ENCODE data around the gene B3GNT8.
"Not testable (repeated sequence)": the region's sequence is repeated elsewhere in the genome, so short reads cannot be mapped to it uniquely, and the experiment has no call there.

B3GNT8 gene

GRCh38 chr19:41413947-41414346 lies 13.2 kb downstream of the B3GNT8 start:
- DNase-seq, result no peak

GRCh38 chr19:41412953-41413352 lies 14.2 kb downstream of the B3GNT8 start:
- no peak for DNase-seq

- no peak for DNase-seq
Observed at GRCh38 chr19:41411968-41412265, 15.3 kb downstream of the B3GNT8 start.

GRCh38 chr19:41411100-41411967 lies 15.8 kb downstream of the B3GNT8 start:
- no peak for DNase-seq

- no peak for DNase-seq
Observed at GRCh38 chr19:41410336-41411054, 16.7 kb downstream of the B3GNT8 start.

GRCh38 chr19:41409288-41409687 lies 17.9 kb downstream of the B3GNT8 start:
- DNase-seq, result no peak

- not testable (repeated sequence) for DNase-seq
Observed at GRCh38 chr19:41408846-41409245, 18.3 kb downstream of the B3GNT8 start.

- no peak for DNase-seq
Observed at GRCh38 chr19:41408256-41408655, 18.9 kb downstream of the B3GNT8 start.

- DNase-seq, result no peak
Observed at GRCh38 chr19:41407271-41407670, 19.9 kb downstream of the B3GNT8 start.

- DNase-seq, result no peak
Observed at GRCh38 chr19:41405776-41406175, 21.4 kb downstream of the B3GNT8 start.

- DNase-seq, result no peak
Observed at GRCh38 chr19:41403181-41403970, 23.8 kb downstream of the B3GNT8 start.

- no peak for DNase-seq
Observed at GRCh38 chr19:41402010-41402409, 25.2 kb downstream of the B3GNT8 start.

- no peak for DNase-seq
Observed at GRCh38 chr19:41401483-41401882, 25.7 kb downstream of the B3GNT8 start.

GRCh38 chr19:41399525-41399924 lies 27.6 kb downstream of the B3GNT8 start:
- DNase-seq, result no peak

- DNase-seq, result no peak
Observed at GRCh38 chr19:41399091-41399490, 28.1 kb downstream of the B3GNT8 start.

- no peak for DNase-seq
Observed at GRCh38 chr19:41398598-41398997, 28.6 kb downstream of the B3GNT8 start.

- no peak for DNase-seq
Observed at GRCh38 chr19:41398050-41398418, 29.1 kb downstream of the B3GNT8 start.

- DNase-seq, result peak; percentile 99
Observed at GRCh38 chr19:41397086-41398049, 29.8 kb downstream of the B3GNT8 start, which contains the start of the genes BCKDHA and EXOSC5. TSS of gene BCKDHA (plus strand) at chr19:41397818. CDS start at chr19:41397828, 10 bp downstream. TSS of gene EXOSC5 (minus strand) at chr19:41397359. CDS start at chr19:41397328, 31 bp downstream.

GRCh38 chr19:41395355-41395754 lies 31.8 kb downstream of the B3GNT8 start:
- no peak for DNase-seq

- no peak for DNase-seq
Observed at GRCh38 chr19:41392775-41393174, 34.4 kb downstream of the B3GNT8 start.

GRCh38 chr19:41391618-41392017 lies 35.6 kb downstream of the B3GNT8 start:
- DNase-seq, result no peak

- no peak for DNase-seq
Observed at GRCh38 chr19:41386442-41386841, 40.7 kb downstream of the B3GNT8 start.
